Astrocyte (in vitro differentiated cells and primary cell): ENCODE data around the gene FGGY.

Experiments
- EZH2 ChIP-seq: IDR thresholded peaks from 2 replicates; pipeline ENCODE4 v1.6.1; 2012; ENCODE audit warnings: mild to moderate bottlenecking, low read length, inconsistent platforms; ENCODE audit not compliant: insufficient read depth
- TF ChIP-seq, protein P1 (sequence below): IDR thresholded peaks from 2 replicates; pipeline ENCODE4 v1.5.1; 2011; ENCODE audit warnings: low read depth, mild to moderate bottlenecking, inconsistent platforms, low read length, moderate library complexity; ENCODE audit not compliant: insufficient read depth

- TF ChIP-seq, protein P1, sequence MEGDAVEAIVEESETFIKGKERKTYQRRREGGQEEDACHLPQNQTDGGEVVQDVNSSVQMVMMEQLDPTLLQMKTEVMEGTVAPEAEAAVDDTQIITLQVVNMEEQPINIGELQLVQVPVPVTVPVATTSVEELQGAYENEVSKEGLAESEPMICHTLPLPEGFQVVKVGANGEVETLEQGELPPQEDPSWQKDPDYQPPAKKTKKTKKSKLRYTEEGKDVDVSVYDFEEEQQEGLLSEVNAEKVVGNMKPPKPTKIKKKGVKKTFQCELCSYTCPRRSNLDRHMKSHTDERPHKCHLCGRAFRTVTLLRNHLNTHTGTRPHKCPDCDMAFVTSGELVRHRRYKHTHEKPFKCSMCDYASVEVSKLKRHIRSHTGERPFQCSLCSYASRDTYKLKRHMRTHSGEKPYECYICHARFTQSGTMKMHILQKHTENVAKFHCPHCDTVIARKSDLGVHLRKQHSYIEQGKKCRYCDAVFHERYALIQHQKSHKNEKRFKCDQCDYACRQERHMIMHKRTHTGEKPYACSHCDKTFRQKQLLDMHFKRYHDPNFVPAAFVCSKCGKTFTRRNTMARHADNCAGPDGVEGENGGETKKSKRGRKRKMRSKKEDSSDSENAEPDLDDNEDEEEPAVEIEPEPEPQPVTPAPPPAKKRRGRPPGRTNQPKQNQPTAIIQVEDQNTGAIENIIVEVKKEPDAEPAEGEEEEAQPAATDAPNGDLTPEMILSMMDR = no peak
- no peak for TF ChIP-seq EZH2
These were observed 264.0 kb downstream of the FGGY start for GRCh38 chr1:59560807-59561450.
